Natural killer cell (primary cell): Measurements from ENCODE around the gene DDO. TPM values are rescaled to one million over a fixed set of nuclear protein-coding genes. Genes with fewer than 3 reads are reported as not detected.

ENCODE experiments used
- ATAC-seq, 3 donors: fragments of 150-1000 bp in 2 of 3; fragments of 200-7000 bp in 1 of 3; cut with Tn5 transposase; 1 replicate in 1 of 3; 2 replicates in 2 of 3; pipeline ENCODE4 v1.10.0; 2021; ENCODE audit warnings: mild to moderate bottlenecking in 2 of 3, moderate library complexity in 2 of 3
- DNase-seq, 2 donors: peaks; one replicate each; pipeline versions ENCODE4 v3.0.0 to v3.0.0-alpha.2; 2013 to 2021; ENCODE audit warnings: mixed read lengths in 1 of 2
- H3K27ac ChIP-seq: one replicate; pipeline ENCODE4 v1.5.1; 2013; ENCODE audit warnings: mild to moderate bottlenecking, low read length
- H3K27me3 ChIP-seq: one replicate; pipeline ENCODE4 v1.6.1; 2013; ENCODE audit warnings: low read length; ENCODE audit not compliant: control insufficient read depth, insufficient read depth
- H3K36me3 ChIP-seq: one replicate; pipeline ENCODE4 v1.6.1; 2013; ENCODE audit warnings: low read length; ENCODE audit not compliant: control insufficient read depth, insufficient read depth
- H3K4me1 ChIP-seq: one replicate; pipeline ENCODE4 v1.6.1; 2013; ENCODE audit warnings: low read length; ENCODE audit not compliant: control insufficient read depth, insufficient read depth
- H3K4me3 ChIP-seq: one replicate; pipeline ENCODE4 v1.5.1; 2013; ENCODE audit warnings: low read length
- H3K9me3 ChIP-seq: one replicate; pipeline ENCODE4 v1.6.1; 2013; ENCODE audit warnings: low read length; ENCODE audit not compliant: control insufficient read depth, insufficient read depth
- H3K27ac Mint-ChIP-seq, 2 donors: one replicate each; pipeline ENCODE4 v1.8.0; 2022; ENCODE audit warnings: mild to moderate bottlenecking in 2 of 2, mixed read lengths in 2 of 2, moderate library complexity in 1 of 2
- H3K27me3 Mint-ChIP-seq, 2 donors: one replicate each; pipeline ENCODE4 v1.8.0; 2022; ENCODE audit warnings: low read depth in 2 of 2, mixed read lengths in 2 of 2
- H3K36me3 Mint-ChIP-seq: one replicate; pipeline ENCODE4 v1.8.0; 2022; ENCODE audit warnings: mixed read lengths
- H3K4me1 Mint-ChIP-seq, 2 donors: one replicate each; pipeline ENCODE4 v1.8.0; 2022; ENCODE audit warnings: mixed read lengths in 2 of 2
- H3K4me3 Mint-ChIP-seq: one replicate; pipeline ENCODE4 v1.8.0; 2022; ENCODE audit warnings: mild to moderate bottlenecking, moderate library complexity, mixed read lengths
- H3K9me3 Mint-ChIP-seq, 2 donors: one replicate each; pipeline ENCODE4 v1.8.0; 2022; ENCODE audit warnings: mixed read lengths in 2 of 2
- WGBS: methylation state at CpG from one replicate; pipeline ENCODE4 v1.1.7; 2013; ENCODE audit warnings: missing lambda C conversion rate; ENCODE audit not compliant: insufficient coverage; 5-methylcytosine and 5-hydroxymethylcytosine counted together
- intact Hi-C: fragments of 100-400 bp; cut with micrococcal nuclease; formaldehyde crosslinking; loops from one replicate; pipeline ENCODE4 v1.14.2; 2022
- total RNA-seq, 4 donors: library from RNA; stranded (reverse); fragments of 120-200 nt in 1 of 4; gene quantifications; one replicate each; pipeline versions ENCODE4 v1.2.3 to v1.2.4, GENCODE V29; 2013 to 2022
- TF ChIP-seq, protein P1 (sequence below): fragments of 200-600 bp; IDR thresholded peaks from one replicate; pipeline ENCODE4 v1.8.0; 2022; ENCODE audit warnings: antibody characterized with exemption

Gene DDO
- total RNA-seq, 3 donors from 2014 or later (not counting 1 experiment from before 2014, with no cell fraction given) = 0.25 to 0.50 TPM; not detected in 1

DNA sequence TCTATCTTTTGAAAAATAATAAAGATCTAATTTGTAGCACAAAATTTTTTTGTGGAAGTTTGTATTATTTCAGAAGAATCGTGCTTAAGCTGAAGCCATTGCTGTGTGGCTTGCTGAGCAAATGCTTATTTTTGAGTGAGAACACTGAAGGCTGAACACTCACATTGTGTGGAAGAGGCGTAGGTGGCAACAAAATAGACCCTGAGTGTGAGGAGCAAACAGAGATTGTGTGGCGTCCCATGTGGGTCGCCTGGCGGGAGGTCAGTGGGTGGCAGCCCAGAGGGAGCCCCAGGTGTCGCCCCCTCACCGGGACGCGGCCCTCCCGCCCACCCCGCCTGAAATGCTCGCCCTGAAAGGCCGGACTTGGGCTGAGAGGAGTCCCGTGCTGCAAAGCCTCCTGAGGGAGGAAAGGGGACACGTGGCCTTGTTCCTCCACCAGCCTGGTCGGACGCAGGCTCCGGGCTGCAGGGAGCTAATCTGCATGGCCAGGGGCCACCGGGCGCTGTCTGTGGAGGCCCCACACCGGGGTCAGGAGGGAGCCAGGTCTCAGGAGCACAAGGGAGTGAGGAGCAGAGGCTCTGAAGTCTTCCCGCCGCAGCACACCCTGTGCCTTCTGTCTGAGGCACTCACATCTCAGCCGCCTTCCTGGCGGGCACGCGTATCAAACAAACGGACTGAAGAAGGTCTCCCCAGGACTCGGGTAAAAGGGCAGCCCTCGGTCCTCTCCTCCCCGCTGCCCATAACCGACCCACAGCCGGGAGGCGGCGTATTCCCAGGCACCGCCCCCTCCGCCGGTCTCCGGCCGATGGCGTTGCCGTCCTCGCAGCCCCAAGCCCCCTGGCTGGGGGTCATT lies 15.9 kb downstream of the DDO start:
- Histone ChIP-seq H3K4me1 (peaks cover 5% of the 10 kb centered on the region), H3K27me3 (no peaks in the 10 kb centered on the region), H3K9me3 (no peaks in the 10 kb centered on the region), H3K4me3 (no peak overlapping the region), H3K36me3 (no peaks in the 10 kb centered on the region), H3K27ac (no peak overlapping the region)
- Mint-ChIP-seq H3K4me1 (peaks cover 0 to 7% of the 10 kb centered on the region in 2 donors), H3K36me3 (no peaks in the 10 kb centered on the region), H3K4me3 (no peak overlapping the region), H3K9me3 (no peaks in the 10 kb centered on the region), H3K27ac (peak overlapping the region in 1 of 2 donors; percentile 27), H3K27me3 (peaks cover 0 to 9% of the 10 kb centered on the region in 2 donors)
- 65% methylated on average over 43 of the region's 43 CpGs for WGBS
- no peak for ATAC-seq
- DNase-seq = no peak
- intact Hi-C loops = no loop called here
- TF ChIP-seq, protein P1, sequence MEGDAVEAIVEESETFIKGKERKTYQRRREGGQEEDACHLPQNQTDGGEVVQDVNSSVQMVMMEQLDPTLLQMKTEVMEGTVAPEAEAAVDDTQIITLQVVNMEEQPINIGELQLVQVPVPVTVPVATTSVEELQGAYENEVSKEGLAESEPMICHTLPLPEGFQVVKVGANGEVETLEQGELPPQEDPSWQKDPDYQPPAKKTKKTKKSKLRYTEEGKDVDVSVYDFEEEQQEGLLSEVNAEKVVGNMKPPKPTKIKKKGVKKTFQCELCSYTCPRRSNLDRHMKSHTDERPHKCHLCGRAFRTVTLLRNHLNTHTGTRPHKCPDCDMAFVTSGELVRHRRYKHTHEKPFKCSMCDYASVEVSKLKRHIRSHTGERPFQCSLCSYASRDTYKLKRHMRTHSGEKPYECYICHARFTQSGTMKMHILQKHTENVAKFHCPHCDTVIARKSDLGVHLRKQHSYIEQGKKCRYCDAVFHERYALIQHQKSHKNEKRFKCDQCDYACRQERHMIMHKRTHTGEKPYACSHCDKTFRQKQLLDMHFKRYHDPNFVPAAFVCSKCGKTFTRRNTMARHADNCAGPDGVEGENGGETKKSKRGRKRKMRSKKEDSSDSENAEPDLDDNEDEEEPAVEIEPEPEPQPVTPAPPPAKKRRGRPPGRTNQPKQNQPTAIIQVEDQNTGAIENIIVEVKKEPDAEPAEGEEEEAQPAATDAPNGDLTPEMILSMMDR = no peak

DNA sequence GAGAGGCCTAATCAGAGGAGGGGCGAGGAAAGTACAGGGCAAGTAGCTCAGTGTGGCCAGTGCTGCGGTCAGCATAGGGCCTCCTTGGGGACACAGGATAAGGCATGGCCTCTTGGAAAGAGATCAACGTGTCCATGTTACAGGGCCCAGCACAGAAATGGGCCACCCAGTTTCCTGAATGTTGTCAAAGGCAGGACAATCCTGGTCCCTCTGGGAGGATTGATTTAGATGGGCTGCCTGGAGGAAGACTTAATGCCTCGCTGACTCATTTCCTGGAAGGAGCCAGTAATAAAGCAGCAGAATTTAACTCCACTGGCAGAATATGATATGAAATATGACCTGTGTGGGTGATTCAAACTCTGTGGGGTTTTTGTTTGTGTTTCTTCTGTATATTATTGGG lies 16.6 kb downstream of the DDO start:
- no peaks in the 10 kb centered on the region for H3K9me3 Mint-ChIP-seq
- Histone ChIP-seq H3K4me1 (peaks cover 5% of the 10 kb centered on the region), H3K9me3 (no peaks in the 10 kb centered on the region), H3K27me3 (no peaks in the 10 kb centered on the region), H3K36me3 (no peaks in the 10 kb centered on the region), H3K27ac (no peak overlapping the region), H3K4me3 (no peak overlapping the region)
- peaks cover 0 to 7% of the 10 kb centered on the region in 2 donors for H3K4me1 Mint-ChIP-seq
- peaks cover 0 to 9% of the 10 kb centered on the region in 2 donors for H3K27me3 Mint-ChIP-seq
- no peaks in the 10 kb centered on the region for H3K36me3 Mint-ChIP-seq
- ATAC-seq (no peak), DNase-seq (no peak)
- intact Hi-C loops = no loop called here
- WGBS = 83% methylated on average over 4 of the region's 4 CpGs
- TF ChIP-seq, protein P1 = no peak
- H3K4me3 Mint-ChIP-seq = no peak overlapping the region
- no peak overlapping the region for H3K27ac Mint-ChIP-seq

DNA sequence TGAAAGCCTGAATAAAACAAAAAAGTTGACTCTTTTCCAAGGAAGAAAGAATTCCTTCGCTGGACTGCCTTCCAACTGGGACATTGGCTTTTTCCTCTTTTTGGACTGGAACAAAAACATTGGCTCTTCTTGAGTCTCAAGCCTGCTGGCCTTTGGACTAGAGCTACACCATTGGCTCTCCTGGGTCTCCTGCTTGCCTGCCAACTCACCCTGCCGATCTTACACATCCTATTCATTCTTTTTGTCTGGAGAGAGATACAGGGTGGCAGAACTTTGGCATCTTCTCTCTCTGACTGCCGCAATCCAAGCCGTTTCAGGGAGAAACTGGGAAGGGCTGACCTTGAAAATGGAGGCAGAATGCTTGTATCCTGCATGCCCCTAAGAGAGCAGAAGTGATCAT lies 20.2 kb downstream of the DDO start:
- Histone ChIP-seq H3K36me3 (no peaks in the 10 kb centered on the region), H3K27me3 (no peaks in the 10 kb centered on the region), H3K27ac (no peak overlapping the region), H3K4me3 (no peak overlapping the region), H3K4me1 (peaks cover 6% of the 10 kb centered on the region), H3K9me3 (no peaks in the 10 kb centered on the region)
- H3K9me3 Mint-ChIP-seq = no peaks in the 10 kb centered on the region
- intact Hi-C loops = no loop called here
- no peak overlapping the region for H3K27ac Mint-ChIP-seq
- 63% methylated on average over 4 of the region's 4 CpGs for WGBS
- H3K4me3 Mint-ChIP-seq = no peak overlapping the region
- no peaks in the 10 kb centered on the region for H3K36me3 Mint-ChIP-seq
- peaks cover 0 to 2% of the 10 kb centered on the region in 2 donors for H3K27me3 Mint-ChIP-seq
- peaks cover 9% of the 10 kb centered on the region in 2 donors for H3K4me1 Mint-ChIP-seq
- TF ChIP-seq, protein P1 = no peak
- no peak for DNase-seq
- no peak for ATAC-seq
